Ishikawa (cell line): ENCODE results near the gene PPP2R2D.

Experiments used
- CEBPB ChIP-seq: IDR thresholded peaks from 2 replicates; pipeline ENCODE4 v1.6.1; 2012
- CREB1 ChIP-seq: IDR thresholded peaks from 2 replicates; pipeline ENCODE4 v1.6.1; 2012; ENCODE audit warnings: low read depth
- EGR1 ChIP-seq: IDR thresholded peaks from 2 replicates; pipeline ENCODE4 v1.6.1; 2012
- EP300 ChIP-seq: IDR thresholded peaks from 2 replicates; pipeline ENCODE4 v1.6.1; 2012; ENCODE audit warnings: borderline replicate concordance
- FOXM1 ChIP-seq: IDR thresholded peaks from 2 replicates; pipeline ENCODE4 v1.6.1; 2012; ENCODE audit warnings: low read depth, borderline replicate concordance
- MAX ChIP-seq: IDR thresholded peaks from 2 replicates; pipeline ENCODE4 v1.6.1; 2012
- NFIC ChIP-seq: IDR thresholded peaks from 2 replicates; pipeline ENCODE4 v1.6.1; 2012
- RAD21 ChIP-seq: IDR thresholded peaks from 2 replicates; pipeline ENCODE4 v1.6.1; 2012; ENCODE audit warnings: low read depth
- REST ChIP-seq: IDR thresholded peaks from 2 replicates; pipeline ENCODE4 v1.6.1; 2012; ENCODE audit warnings: low read depth, mild to moderate bottlenecking
- TAF1 ChIP-seq: IDR thresholded peaks from 2 replicates; pipeline ENCODE4 v1.6.1; 2012; ENCODE audit warnings: low read depth, mild to moderate bottlenecking
- TCF12 ChIP-seq: IDR thresholded peaks from 2 replicates; pipeline ENCODE4 v1.6.1; 2012; ENCODE audit warnings: low read depth
- TEAD4 ChIP-seq: IDR thresholded peaks from 2 replicates; pipeline ENCODE4 v1.6.1; 2012
- USF1 ChIP-seq: IDR thresholded peaks from 2 replicates; pipeline ENCODE4 v1.6.1; 2012
- YY1 ChIP-seq: IDR thresholded peaks from 2 replicates; pipeline ENCODE4 v1.6.1; 2012; ENCODE audit warnings: low read depth
- ZBTB7A ChIP-seq: IDR thresholded peaks from 2 replicates; pipeline ENCODE4 v1.6.1; 2012; ENCODE audit warnings: low read depth

The PPP2R2D gene

GRCh38 chr10:131925011-131925649, 24.3 kb downstream of the PPP2R2D start:
- TF ChIP-seq TAF1 (no peak), USF1 (no peak), REST (no peak), YY1 (no peak), EP300 (no peak), EGR1 (no peak), ZBTB7A (no peak), CEBPB (no peak), NFIC (no peak), RAD21 (no peak), TEAD4 (no peak), TCF12 (no peak), FOXM1 (no peak), CREB1 (no peak), MAX (no peak)

GRCh38 chr10:131925716-131926115, 24.9 kb downstream of the PPP2R2D start:
- TF ChIP-seq TAF1: no peak
- no peak for TF ChIP-seq YY1
- no peak for TF ChIP-seq CEBPB

GRCh38 chr10:131926253-131926652, 25.4 kb downstream of the PPP2R2D start:
- TF ChIP-seq TCF12 (no peak), TAF1 (no peak), USF1 (no peak), RAD21 (no peak), NFIC (no peak), MAX (no peak), ZBTB7A (no peak), FOXM1 (no peak), YY1 (no peak), CEBPB (no peak), TEAD4 (no peak), EGR1 (no peak), EP300 (no peak), CREB1 (no peak), REST (no peak)

GRCh38 chr10:131926743-131927595, 26.2 kb downstream of the PPP2R2D start:
- TF ChIP-seq RAD21: no peak
- TF ChIP-seq ZBTB7A: no peak

GRCh38 chr10:131928248-131929095, 27.7 kb downstream of the PPP2R2D start:
- TF ChIP-seq CEBPB (no peak), RAD21 (no peak), TAF1 (no peak), USF1 (no peak), FOXM1 (no peak), ZBTB7A (no peak)
